K562 (cell line): ENCODE data around the gene UBXN1. TPM values are rescaled to one million over a fixed set of nuclear protein-coding genes. Genes with fewer than 3 reads are reported as not detected.

ENCODE experiments used
- CBFA2T3 ChIP-seq: fragments of 450-650 bp; IDR thresholded peaks from 2 replicates; pipeline ENCODE4 v1.6.1; 2017
- CEBPG ChIP-seq, 3 experiments: fragments of 200-800 bp in 1 of 3; sonication (Bioruptor generic) in 1 of 3; sonication (generic) in 1 of 3; formaldehyde crosslinking in 1 of 3; IDR thresholded peaks in 2 of 3; conservative IDR thresholded peaks in 1 of 3; 2 replicates each; pipeline versions ENCODE4 v1.6.1 to v1.8.0; 2016 to 2022; ENCODE audit warnings: missing compliant biosample characterization in 2 of 3, missing genetic modification characterization in 2 of 3, mild to moderate bottlenecking in 1 of 3, missing genetic modification reagents in 1 of 3
- CREM ChIP-seq: IDR thresholded peaks from 2 replicates; pipeline ENCODE4 v1.6.1; 2014; ENCODE audit warnings: antibody characterized with exemption, low read depth
- DDX20 ChIP-seq: fragments of 450-650 bp; IDR thresholded peaks from 2 replicates; pipeline ENCODE4 v1.6.1; 2016; ENCODE audit warnings: missing genetic modification characterization, low read depth, mild to moderate bottlenecking, missing compliant biosample characterization, moderate library complexity
- E2F1 ChIP-seq: sonication (generic); formaldehyde crosslinking; IDR thresholded peaks from 2 replicates; pipeline ENCODE4 v1.8.1; 2023; ENCODE audit warnings: mild to moderate bottlenecking, missing genetic modification reagents, moderate library complexity
- GATAD2A ChIP-seq: fragments of 450-650 bp; IDR thresholded peaks from 2 replicates; pipeline ENCODE4 v1.6.1; 2017
- HDAC2 ChIP-seq: fragments of 450-650 bp; IDR thresholded peaks from 2 replicates; pipeline ENCODE4 v1.6.1; 2016; ENCODE audit warnings: mild to moderate bottlenecking
- L3MBTL2 ChIP-seq: fragments of 450-650 bp; IDR thresholded peaks from 2 replicates; pipeline ENCODE4 v1.6.1; 2016; ENCODE audit warnings: mild to moderate bottlenecking, moderate library complexity
- SLC30A9 ChIP-seq: fragments of 250-450 bp; sonication (Bioruptor Pico); IDR thresholded peaks from 2 replicates; pipeline ENCODE4 v1.8.0; 2022; ENCODE audit warnings: mild to moderate bottlenecking, moderate library complexity
- SNRNP70 ChIP-seq: fragments of 200-400 bp; formaldehyde crosslinking; optimal IDR thresholded peaks from 2 replicates; pipeline ENCODE3; 2017; ENCODE audit warnings: low read depth, low read length
- U2AF1 ChIP-seq: fragments of 200-400 bp; formaldehyde crosslinking; optimal IDR thresholded peaks from 2 replicates; pipeline ENCODE3; 2017; ENCODE audit warnings: mild to moderate bottlenecking, low read depth, low read length, moderate library complexity
- UBTF ChIP-seq, 2 experiments: IDR thresholded peaks; 2 replicates each; pipeline ENCODE4 v1.6.1; 2012; ENCODE audit warnings: improper control_type of control experiment in 2 of 2, low read depth in 2 of 2, low read length in 2 of 2, borderline replicate concordance in 1 of 2
- ZMIZ1 ChIP-seq, 2 experiments: fragments of 150-350 bp in 1 of 2; IDR thresholded peaks; 2 replicates each; pipeline ENCODE4 v1.6.1; 2012 to 2016; ENCODE audit warnings: low read depth in 2 of 2, low read length in 2 of 2, mild to moderate bottlenecking in 1 of 2, moderate library complexity in 1 of 2
- ZNF134 ChIP-seq: fragments of 250-450 bp; sonication (Bioruptor Pico); conservative IDR thresholded peaks from 2 replicates; pipeline ENCODE4 v1.4.0; 2020
- ZNF584 ChIP-seq: fragments of 200-800 bp; sonication (Bioruptor generic); IDR thresholded peaks from 2 replicates; pipeline ENCODE4 v1.6.1; 2016; ENCODE audit warnings: low read depth, mild to moderate bottlenecking, missing genetic modification characterization, missing compliant biosample characterization
- ZNF644 ChIP-seq: fragments of 200-800 bp; sonication (Bioruptor generic); IDR thresholded peaks from 2 replicates; pipeline ENCODE4 v1.6.1; 2016; ENCODE audit warnings: low read depth, missing genetic modification characterization, missing compliant biosample characterization
- ZNF696 ChIP-seq: fragments of 250-450 bp; sonication (Bioruptor Pico); conservative IDR thresholded peaks from 2 replicates; pipeline ENCODE4 v1.4.0; 2020; ENCODE audit warnings: mild to moderate bottlenecking, moderate library complexity
- polyA plus RNA-seq, 8 experiments: library from polyadenylated mRNA; depleted of rRNA in 4 of 8; stranded (reverse) in 5 of 8; unstranded in 3 of 8; fragments of >200 nt; fragmentation: Nextera tagmentation in 2 of 8; fragmentation: Illumina TruSeq in 1 of 8; extraction: Ambion mirVana in 2 of 8; extraction: Trizol in 1 of 8; gene quantifications; 2 replicates each; pipeline versions ENCODE4 v1.2.1 to v1.2.3, GENCODE V29; 2011 to 2014; ENCODE audit warnings: inconsistent platforms in 1 of 8, missing spikeins in 1 of 8
- total RNA-seq, 7 experiments: library from RNA; depleted of rRNA in 6 of 7; stranded (reverse); fragments of >200 nt in 6 of 7; fragmentation: Illumina TruSeq in 2 of 7; extraction: Trizol in 2 of 7; gene quantifications; 2 replicates each; pipeline versions ENCODE4 v1.2.1 to v1.2.3, GENCODE V29; 2011 to 2021; ENCODE audit warnings: low replicate concordance in 1 of 7
- TF ChIP-seq, protein P1 (sequence below): fragments of 450-650 bp; conservative IDR thresholded peaks from 2 replicates; pipeline ENCODE4 v1.6.1; 2016; ENCODE audit warnings: missing genetic modification characterization, low read depth, mild to moderate bottlenecking, missing compliant biosample characterization, moderate library complexity

The UBXN1 gene
- total and polyA plus RNA-seq, 9 of the 15 experiments (the other 6 are each of a cell fraction or from before 2014, with no cell fraction given), result 4.8 to 263 (median 99.7) TPM

DNA sequence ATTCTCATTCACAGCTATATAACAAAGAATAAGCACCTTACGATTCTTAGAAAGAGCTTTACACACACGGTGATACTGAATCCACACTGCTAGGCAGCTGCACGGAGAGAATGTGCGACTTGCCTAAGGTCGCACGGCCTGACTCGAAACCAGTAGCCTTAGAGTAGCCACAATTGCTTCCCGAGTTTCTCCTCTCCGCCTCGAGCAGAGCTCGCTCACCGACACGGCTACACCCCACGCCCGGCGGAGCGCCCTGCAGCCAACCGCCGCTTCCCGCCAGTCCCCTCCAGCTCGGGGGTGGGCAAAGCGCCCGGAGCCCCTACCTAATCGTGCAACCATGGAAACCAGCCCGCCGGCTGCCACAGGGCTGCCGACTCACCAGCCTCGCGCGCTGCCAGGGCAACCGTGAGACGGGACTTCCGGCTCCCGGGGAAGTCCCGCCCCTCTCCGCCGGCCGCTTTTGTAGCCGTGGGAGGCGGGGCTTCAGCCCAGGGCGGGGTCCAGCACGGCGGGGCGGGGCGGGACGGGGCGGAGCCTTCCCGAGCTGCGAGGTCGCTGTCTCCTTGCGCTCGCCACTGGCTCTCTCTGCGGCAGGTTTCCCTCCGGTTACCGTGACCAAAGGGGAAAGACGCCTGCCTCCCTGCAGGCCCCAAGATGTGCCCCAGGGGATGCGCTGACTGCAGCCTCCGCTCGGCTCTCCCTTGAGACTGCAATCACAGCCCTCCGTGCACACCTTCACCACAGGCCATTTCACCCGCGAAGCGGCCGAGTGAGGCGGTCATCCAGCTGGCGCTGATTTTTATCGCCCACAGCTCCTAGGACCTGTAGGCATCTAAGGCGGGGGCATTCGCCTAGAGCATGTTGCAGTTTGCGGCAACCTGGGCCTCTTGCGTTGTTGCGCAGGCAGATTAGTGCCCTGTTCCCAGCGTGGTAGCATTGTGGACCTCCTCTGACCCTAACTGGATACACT, 27.3 kb upstream of the UBXN1 start (continued):
- 0 out of 4 replicates have a peak, but pooled peaks of 1 of the 2 experiments have one; percentile 12 for TF ChIP-seq ZMIZ1 (IDR thresholded peaks at IDR 0.05; ENCODE audit: low read depth in 2 of 2, low read length in 2 of 2)
- no peak for TF ChIP-seq UBTF (IDR thresholded peaks at IDR 0.05; ENCODE audit: borderline replicate concordance in 1 of 2, low read depth in 2 of 2, low read length in 2 of 2)
- TF ChIP-seq E2F1 (CRISPR knock-in tag), result no peak
- TF ChIP-seq GATAD2A, result peak; percentile 45; the same call in 1 of the 2 replicates
- peak; percentile 57 for TF ChIP-seq CEBPG (CRISPR knock-in tag; IDR thresholded peaks at IDR 0.05)
- no peak for TF ChIP-seq CEBPG (tag; conservative IDR thresholded peaks at IDR 0.05 in 1 of 2, IDR thresholded peaks at IDR 0.05 in 1 of 2)
- no peak for TF ChIP-seq SNRNP70
- peak; percentile 69 for TF ChIP-seq L3MBTL2
- TF ChIP-seq SLC30A9, result no peak
- no peak for TF ChIP-seq ZNF696 (CRISPR knock-in tag)
- TF ChIP-seq CBFA2T3, result peak; percentile 7; the same call in 1 of the 2 replicates
- peak; percentile 7; the same call in 1 of the 2 replicates for TF ChIP-seq CREM
- no peak for TF ChIP-seq HDAC2
- TF ChIP-seq ZNF644 (tag), result no peak
- TF ChIP-seq ZNF134 (CRISPR knock-in tag), result no peak
- no peak for TF ChIP-seq ZNF584
- TF ChIP-seq DDX20 (tag), result no peak
- TF ChIP-seq U2AF1, result no peak
- TF ChIP-seq, protein P1, sequence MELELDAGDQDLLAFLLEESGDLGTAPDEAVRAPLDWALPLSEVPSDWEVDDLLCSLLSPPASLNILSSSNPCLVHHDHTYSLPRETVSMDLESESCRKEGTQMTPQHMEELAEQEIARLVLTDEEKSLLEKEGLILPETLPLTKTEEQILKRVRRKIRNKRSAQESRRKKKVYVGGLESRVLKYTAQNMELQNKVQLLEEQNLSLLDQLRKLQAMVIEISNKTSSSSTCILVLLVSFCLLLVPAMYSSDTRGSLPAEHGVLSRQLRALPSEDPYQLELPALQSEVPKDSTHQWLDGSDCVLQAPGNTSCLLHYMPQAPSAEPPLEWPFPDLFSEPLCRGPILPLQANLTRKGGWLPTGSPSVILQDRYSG (tag), result no peak
